AG20443 (cell line): ENCODE measurements around the gene HDHD5.
"Not testable (repeated sequence)": the region's sequence is repeated elsewhere in the genome, so short reads cannot be mapped to it uniquely, and the experiment has no call there.

ENCODE experiments used
- DNase-seq: peaks from one replicate; pipeline ENCODE4 v3.0.0; 2012; ENCODE audit warnings: low spot score, mixed read lengths

Gene HDHD5

DNA sequence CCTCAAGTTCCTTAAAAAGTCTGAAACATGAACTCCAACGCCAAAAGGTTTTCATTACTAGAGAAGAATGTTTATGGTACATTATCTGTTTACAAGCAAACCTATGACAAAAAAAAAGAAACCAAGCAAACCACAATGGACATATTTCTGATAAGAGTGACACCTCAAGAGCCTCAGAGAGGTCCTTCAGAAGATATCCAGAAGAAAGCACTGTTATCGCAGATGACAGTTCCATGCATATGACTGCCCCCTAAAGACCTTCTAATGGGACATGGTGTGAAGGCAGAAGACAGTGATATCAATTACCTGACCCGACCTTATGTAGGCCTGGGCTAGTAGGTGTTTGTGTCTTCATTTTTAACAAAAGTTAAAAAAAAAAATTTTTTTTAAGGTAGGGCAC, 3.1 kb downstream of the HDHD5 start:
- DNase-seq, result no peak

GRCh38 chr22:17152971-17153370, 6.1 kb downstream of the HDHD5 start:
- no peak for DNase-seq

GRCh38 chr22:17152340-17152739, 6.7 kb downstream of the HDHD5 start:
- DNase-seq, result no peak

DNA sequence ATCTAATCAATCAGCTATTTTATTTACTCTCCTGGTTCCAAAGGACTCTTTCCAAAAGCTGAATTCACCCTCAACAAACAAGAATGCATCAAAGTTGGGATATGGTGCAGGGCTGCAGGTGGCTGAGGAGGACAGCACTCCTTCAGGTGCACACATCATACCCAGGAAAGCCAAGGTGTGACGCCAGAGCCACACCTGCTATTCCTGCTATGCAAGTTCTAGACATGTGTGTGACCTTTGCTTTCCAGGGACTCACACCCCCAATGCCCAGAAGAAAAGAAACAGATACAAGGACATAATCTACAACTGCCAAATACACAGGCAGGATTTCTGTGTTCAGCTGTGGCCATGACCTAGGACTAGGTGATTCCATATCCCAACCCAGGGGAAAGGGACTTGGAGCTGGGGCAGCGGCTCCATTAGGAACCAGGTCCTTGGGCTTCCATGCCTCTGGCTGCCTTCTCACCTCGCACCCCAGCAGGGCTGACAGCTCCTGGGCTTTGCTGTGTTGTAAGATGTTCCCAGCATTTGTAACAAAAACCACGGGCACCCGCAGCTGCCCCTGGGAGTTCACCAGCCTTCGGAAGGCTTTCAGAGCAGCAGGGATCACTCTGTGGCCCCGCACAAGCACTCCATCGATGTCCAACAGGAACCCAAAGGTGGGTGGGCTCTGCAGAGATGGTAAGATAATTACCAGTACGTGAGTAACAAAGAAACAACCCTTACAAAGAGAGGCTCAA, 9.8 kb downstream of the HDHD5 start:
- no peak for DNase-seq

GRCh38 chr22:17147458-17147857, 11.6 kb downstream of the HDHD5 start:
- not testable (repeated sequence) for DNase-seq

- DNase-seq, result no peak
These were observed 13.9 kb downstream of the HDHD5 start for GRCh38 chr22:17145021-17145680.

- DNase-seq, result no peak
These were observed 15.3 kb downstream of the HDHD5 start for GRCh38 chr22:17143826-17144225.

DNA sequence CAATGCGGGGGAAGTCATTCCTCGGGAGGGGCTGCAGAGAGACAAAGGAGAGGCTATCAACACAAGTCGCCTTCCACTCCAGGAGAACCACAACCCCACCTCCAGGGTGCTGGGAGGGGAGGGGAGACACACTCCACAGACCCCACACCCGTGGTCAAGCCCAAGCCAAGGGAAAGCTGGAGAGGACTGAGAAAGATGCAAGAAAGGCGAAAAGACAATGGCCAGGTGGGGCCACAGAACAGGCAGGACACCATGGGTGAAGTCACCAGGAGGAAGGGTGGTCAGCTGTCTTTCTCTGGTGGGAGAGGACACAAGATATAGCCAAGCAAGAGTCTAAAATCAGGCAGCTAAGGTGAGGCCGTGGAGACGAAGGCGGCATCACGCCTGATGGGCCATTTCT, 16.0 kb downstream of the HDHD5 start:
- no peak for DNase-seq

DNA sequence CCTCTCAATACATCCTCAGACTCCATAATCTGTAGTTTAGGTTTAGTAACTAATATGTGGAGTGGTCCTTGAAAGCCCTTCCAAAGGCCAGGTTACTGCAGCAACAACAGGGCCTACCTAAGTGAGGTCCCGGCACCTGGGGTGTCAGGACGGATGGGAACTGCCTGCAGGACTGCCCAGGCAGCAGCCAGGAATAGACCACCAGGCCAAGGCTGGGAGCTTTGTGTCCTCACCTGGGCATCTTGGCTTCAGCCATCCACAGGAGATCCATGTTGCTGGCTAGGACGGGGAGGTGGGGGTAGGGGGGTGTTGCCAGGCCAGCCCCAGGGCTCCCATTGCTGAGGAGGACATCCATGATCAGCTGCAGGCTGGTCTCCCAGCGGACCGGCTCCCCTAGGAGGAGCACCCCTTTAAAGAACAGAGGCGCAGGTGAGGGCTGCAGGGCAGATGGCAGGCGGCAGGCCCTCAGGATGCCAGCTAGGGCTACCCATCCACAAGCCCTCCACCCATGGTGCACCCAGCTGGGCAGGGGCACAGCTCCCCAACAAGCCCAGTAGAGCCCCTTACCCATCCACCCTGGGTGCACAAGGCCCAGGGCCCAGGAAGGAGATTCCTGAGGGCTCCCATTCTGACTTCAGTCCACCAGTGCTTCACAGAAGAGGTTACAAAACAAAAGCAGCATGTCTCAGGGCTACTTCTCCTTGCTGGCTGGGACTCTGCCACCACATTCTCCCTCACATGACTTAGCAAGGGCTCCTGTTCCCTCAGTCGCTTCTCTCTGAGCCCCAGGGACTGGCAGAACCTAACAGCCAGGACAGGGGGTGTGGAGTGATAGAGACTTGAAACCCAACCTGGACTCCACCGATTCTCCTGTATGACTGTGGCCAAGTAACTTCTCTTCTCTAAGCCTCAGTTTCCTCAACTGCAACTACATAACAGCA, 18.0 kb downstream of the HDHD5 start:
- no peak for DNase-seq

GRCh38 chr22:17140022-17140421, 19.1 kb downstream of the HDHD5 start:
- no peak for DNase-seq

DNA sequence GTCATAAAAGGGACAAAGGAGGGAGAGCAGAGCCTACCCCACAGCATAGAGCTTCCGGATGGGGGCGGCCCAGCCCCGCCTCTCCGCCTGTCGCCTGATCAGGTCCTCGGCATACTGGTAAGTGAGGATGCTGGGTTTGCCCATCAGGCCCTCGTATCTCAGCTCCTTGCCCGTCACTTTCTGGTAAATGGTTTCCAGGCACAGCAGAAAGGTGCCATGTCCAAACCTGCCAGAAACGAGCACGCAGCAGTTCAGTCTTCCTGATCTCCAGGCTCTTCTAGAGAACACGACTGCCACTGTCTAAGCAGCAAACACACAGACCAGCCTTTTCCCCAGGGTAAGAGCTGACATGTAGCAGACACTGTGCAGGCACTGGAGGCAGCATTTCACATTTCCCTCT, 20.6 kb downstream of the HDHD5 start:
- no peak for DNase-seq

GRCh38 chr22:17137861-17138425, 21.1 kb downstream of the HDHD5 start:
- no peak for DNase-seq

- DNase-seq, result no peak
These were observed 21.9 kb downstream of the HDHD5 start for GRCh38 chr22:17137170-17137569.

DNA sequence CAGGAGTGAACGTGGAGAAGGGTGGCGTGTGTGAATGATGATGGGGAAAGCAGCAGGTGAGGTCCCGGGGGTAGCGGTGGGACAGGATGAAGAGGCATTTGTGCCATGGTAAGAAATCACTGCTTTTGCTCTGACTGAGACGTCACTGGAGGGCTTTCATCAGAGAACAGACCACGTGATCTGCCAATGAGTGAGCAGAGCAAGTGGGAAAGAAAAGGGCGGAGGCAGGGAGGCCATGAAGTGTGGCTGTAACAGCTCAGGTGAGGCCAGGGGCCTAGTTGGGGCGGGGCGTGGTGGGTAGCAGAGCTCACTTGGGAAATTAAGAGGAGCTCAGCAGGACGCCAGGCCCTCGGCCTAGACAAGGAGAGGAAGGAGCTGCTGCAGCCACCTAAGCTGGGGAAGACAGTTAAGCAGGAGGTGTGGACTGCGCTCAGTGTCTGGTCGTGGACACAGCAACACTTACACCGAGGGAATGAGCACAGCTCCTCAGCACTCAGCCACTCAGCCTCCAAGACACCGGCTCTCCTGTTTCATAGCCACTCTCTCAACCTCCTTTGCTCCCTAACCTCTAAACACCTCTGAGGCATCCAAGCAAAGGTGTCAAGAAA, 23.8 kb downstream of the HDHD5 start:
- DNase-seq, result no peak

GRCh38 chr22:17133137-17133536, 25.9 kb downstream of the HDHD5 start:
- DNase-seq, result no peak

GRCh38 chr22:17132112-17132511, 27.0 kb downstream of the HDHD5 start:
- no peak for DNase-seq

DNA sequence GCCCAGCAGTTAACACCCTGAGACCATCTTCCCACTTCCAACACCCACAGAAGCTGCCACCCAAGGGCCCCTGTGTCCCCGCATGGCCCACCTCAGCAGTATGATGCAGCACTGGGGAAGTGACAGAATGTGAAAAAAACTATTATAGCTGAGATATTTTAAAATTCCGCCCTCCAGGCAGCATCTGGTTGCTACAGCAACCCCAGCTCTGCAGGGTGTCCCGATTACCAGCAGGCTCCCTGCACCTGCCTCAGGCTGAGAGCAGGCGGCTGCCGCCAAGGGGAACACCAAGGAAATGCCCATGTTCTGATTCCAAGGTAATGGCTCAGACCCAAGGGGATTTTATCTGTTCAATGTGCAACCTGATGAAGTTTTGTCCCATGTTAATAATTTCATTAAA, 27.4 kb downstream of the HDHD5 start:
- no peak for DNase-seq

DNA sequence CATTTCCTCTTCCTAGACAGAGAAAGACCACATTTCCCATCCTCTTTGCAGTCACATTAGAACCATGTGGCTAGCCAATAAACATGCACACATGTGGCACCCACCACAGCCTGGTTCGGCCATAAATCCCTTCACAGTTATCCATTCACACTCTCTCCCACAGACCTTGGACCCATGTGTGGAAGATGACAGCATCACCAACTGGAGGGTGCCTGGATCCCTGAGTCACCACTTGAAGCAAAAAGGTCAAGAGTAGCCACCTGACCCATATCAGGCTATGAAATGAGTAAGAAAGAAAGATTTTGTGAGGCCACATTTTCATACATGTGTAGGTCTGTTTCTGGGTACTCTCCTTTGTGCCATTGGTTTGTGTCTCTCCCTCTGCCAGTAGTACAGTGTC, 28.9 kb downstream of the HDHD5 start:
- no peak for DNase-seq

DNA sequence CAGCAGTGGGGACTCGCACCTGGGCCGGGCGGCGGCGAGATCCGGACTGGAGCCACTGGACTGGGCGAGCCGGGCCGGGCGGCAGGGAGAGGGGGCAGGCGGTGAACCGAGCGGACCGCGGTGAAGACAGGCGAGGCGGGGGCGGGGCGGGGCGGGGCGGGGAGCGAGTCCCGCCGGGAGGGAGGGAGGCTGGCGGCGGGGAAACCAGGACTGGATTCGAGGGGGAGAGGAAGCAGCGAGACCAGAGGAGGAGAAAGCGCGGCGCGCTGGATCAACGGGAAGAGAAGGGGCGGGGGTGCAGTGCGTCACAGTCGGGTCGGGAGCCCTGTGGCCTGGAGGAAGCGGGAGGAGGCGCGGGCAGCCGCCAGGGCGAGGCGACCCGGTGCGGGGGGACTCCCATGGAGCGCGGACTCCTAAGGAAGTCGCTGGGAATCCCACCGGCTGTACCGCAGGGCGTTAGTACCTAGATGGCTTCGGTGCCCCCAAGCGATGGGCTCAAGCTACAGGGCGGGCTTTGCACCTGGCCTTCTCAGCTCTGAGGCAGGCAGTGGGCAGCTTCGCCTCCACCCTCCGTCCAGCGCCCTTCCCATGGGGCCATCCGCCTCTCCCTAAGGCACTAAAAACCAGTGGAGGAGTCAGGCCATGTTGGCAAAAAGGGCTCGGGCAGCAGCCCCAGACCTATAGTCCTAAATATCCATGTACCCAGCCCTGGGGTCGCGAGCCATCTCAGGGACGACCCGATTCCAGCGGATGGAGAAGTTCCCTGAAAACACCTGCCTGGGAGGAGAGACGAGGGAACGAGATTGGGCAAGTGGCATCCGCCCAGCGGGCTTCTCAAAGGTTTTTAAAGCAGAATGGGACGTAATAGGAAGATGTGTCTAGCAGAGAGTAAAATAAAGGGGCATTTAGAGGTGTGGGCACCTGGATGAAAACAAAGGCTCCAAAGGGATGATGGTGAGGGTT, 37.6 kb downstream of the HDHD5 start, which contains the start of gene TMEM121B:
TMEM121B (minus strand) TSS at position 128 of the 963 bp plus-strand sequence. CDS start 233 bp downstream, outside the sequence.
- DNase-seq, result peak; percentile 68

DNA sequence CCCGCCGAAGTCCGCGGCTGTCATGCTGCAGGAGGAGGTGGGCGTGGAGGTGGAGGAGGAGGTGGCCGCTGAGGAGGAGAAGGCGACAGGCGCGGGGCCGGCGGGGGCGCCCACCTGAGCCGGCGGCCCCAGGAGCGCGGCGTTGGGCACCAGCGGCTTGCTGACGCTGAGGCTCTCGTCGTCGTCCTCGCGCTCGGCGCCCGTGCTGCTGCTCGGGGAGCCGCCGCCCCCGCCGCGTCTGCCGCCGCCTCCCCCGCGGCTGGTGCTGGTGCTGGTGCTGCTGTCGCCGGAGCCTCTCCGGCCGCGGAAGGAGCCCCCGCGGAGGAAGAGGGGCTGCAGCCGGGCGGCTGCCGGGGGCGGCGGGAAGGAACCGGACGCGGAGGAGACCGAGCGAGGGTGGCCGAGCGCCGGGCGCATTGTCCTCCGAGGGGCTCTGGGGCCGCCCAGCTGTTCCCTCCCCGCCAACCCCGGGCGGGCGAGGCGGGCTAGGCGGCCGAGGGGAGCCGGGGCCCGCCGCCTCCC, 38.3 kb downstream of the HDHD5 start:
- peak; percentile 40 for DNase-seq
